A549 treated with AZD2906 at 1 μM for 4 hours (cell line): ENCODE results near the gene ITM2A. TPM values are rescaled to one million over a fixed set of nuclear protein-coding genes. Genes with fewer than 3 reads are reported as not detected.

Experiments used
- total RNA-seq: library from RNA; stranded (reverse); fragments of 200-300 nt; extraction: Qiagen RNA extraction; gene quantifications from 5 replicates; pipeline ENCODE4 v1.2.3, GENCODE V29; 2022

The ITM2A gene
- total RNA-seq, result 0.06 to 0.15 TPM (median 0.10 TPM) in 3 of 5 replicates, not detected in the others

GRCh38 chrX:79366873-79367749 is at the start of gene ITM2A:
Gene ITM2A, minus strand, starts transcription at chrX:79367334. Its CDS starts 119 bp downstream, at chrX:79367215.

Other genes starting within 250 kb of the ITM2A start
- not detected in 5 replicates for gene GPR174, start 222.6 kb downstream of the ITM2A start, total RNA-seq